SK-N-DZ (cell line): ENCODE data around the gene SFMBT1.

Experiments
- DNase-seq: peaks from one replicate; pipeline ENCODE4 v3.0.0-alpha.2; 2015; ENCODE audit warnings: low spot score

SFMBT1 gene

DNA sequence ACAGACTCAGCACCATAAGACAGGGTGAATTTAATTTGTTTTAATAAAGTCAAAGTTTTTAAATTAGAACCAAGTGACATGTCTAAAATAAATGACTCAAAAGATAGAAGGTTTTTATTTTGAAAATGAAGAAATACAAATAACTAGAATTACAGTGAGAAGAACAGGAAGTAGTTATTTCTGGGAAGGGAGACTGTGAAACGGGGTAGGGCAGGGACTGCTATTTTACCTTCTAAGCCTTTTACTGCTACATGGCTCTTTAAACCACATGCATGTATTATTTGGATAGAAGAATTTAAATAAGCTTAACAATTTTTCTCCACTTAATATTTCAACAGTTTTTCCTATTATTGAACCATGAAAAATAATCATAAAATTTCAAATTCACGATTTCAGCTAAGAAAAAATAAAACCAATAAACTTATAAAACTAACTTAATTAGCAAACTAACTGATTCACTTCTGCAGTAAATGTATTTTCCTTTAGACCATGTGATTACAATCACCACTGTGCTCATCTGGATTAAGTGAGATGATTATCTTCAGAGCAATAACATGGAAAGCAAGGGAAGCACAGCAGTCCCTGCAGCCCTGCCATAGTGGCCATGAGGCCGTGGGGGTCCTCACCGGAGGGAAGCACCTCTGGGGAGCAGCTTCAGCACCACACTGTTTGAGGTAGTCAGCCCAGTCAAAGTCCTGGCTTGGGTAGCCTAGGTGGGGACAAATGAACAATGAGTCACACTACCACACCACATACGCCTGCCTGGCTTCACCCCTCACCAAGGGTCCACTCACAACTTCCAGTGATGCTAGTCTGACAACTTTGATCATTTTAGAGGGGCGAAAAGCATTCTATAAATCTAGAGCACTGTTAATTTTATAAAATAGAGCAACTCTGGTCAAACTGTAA lies 120.2 kb downstream of the SFMBT1 start:
- peak; percentile 31 for DNase-seq

DNA sequence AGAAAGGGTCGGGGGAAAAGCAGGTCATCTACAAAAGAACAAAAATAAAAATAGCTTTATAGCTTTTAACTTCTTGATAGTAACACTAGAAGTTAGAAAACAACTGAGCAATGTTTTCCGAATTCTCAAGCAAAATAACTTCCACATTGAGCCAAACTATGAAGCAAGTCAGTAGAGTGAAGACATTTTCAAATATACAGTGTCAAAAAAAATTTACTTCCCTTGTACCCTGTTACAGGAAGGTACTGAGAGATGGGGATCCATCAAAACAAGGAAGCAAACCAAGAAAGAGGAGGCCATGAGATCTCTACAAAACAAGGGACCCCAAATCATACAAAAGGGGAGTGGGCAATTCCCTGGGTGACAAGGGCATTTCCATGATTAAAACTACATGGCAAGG lies 121.9 kb downstream of the SFMBT1 start:
- DNase-seq, result no peak

DNA sequence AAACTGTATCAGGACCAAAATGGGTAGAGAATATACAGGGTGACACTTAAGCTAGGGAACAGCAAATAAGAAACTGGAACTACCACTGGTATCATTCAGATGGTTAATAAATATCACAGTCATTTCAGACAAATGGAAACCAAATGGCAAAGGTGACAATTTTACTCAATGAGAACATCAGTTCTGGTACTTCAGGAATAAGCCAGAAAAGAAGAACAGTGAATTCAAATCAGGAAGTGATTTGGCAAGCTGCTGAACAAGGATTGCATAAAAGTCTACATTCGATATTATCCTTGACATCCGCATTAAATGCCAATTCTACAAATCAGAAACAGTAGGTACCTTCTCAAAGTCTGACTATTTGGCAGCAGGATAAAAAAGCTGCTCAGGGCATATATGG lies 125.0 kb downstream of the SFMBT1 start:
- DNase-seq, result no peak

DNA sequence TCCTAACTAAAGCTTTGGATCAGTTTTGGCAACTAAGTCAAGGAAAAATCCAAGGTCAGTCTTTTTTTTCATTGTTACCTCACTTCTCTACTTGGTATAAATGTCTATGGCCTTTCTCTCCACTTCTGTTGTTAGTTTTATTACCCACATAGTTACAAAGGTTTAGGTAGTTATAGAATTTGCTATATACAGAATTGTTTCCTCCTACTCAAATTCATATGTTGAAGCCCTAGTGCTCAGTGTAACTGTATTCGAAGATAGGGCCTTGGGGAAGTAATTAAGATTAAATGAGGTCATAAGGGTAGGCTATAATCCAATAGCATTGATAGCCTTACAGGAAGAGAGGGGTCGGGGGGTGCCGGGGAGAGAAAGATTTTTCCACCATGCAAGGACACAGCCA lies 128.8 kb downstream of the SFMBT1 start:
- DNase-seq, result no peak

DNA sequence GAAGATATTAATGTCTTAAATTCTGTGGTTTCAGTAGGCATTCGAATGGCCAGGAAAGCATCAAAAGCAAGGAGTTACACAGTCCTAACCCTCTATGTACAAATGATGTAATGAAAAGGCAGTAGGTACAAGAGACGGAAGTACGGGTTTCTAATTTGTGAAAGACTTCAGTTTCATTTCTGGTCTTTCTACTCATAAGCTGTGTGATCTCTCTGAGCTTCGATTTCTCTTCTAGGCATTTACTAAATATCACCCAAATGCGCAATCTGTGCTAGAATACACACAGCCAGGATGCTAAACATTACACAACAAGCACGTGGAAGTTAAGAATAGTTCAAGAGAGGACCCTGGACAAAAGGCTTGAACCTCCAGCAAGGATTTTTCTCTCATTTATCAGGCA lies 130.6 kb downstream of the SFMBT1 start:
- DNase-seq, result no peak

DNA sequence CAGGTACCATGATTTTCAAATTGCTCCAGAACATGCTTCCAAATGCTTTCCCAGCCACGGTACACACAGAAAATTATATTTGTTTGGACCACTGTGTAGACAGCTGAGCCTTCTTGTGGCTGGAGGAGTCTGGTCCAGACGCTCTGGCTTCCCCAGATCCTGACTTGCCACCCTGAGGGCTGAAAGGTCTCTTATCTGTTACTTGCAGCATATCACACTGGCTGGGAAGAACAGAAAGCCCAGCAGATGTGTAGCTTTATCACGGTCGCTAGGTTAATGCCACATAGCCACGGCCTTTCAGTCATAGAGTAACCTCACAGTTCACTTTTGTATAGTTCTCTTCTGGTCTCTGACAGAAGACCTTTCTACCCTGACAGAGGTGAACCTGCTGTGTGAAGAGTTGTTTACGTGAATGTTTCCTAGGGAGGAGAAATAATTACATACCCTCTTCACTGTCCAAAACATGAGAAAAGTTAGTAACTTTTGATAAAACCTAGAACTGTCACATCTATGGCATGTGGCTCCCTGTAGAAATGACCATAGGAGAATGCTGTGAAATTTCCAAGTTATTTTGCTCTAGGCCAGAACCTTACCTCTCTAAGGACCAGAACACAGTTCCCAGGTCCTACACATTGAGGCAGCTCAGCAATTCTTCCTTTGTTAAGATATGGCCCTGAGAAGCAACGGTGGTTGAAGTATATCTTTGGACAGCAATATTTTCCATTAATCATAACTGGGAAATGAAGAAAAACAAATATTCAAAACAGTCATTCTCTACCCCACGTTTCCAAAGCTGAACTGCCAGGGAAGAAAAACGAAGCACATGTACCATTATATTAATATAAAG lies 132.8 kb downstream of the SFMBT1 start:
- no peak for DNase-seq

DNA sequence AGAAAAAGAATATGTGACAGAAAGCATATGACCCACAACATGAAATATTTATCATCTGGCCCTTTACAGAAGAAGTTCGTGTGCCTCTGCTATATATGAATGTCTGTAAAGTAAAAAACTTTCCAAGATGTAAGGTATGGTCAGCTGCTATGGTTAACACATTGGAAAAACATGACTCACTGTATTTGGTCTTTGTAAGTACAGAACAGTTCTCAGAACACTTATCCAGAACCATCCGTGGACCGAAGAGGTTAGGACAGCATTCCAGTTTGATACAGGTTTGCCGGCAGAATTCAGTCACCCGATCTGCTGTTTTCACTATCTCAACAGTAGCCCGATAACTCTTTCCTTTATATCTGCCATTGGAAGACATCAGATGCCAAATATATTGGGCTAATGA lies 135.1 kb downstream of the SFMBT1 start:
- DNase-seq, result no peak

DNA sequence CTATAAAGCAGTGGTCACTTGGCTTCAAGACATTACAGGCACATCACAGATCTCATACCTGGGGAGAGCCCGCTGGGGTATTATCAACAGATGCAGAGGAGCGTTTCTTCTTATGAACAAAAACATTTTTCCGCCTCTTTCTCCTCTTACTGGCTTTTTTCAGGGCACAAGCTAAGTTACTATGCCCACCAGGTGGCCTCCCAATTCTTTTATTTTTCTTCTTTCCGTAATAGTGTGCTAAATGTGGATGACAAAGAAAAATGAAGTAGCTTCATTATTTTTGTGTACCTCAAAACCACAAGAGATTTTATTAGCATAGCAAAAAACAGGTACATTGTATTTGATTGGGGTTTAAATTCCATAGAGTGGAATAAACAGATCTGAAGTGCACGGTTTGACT lies 138.4 kb downstream of the SFMBT1 start:
- no peak for DNase-seq

DNA sequence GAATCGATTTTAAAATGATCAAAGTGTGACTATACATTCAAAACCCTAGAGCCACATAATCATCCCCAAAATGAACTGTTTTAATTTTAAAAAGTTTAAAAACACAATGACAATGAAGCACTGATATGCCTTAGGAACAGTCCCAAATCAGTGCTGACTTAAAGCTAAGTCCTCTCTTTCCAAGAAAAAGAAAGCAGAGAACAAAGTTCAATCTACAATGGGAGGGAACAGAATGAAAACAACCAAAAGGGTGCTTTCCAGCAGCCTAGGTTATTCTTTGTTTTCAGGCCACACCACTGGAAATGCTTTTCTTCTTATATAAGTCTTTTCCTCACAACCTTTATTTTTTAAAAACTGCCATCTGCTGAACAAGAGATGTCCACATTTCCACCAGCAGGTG lies 141.3 kb downstream of the SFMBT1 start:
- no peak for DNase-seq

DNA sequence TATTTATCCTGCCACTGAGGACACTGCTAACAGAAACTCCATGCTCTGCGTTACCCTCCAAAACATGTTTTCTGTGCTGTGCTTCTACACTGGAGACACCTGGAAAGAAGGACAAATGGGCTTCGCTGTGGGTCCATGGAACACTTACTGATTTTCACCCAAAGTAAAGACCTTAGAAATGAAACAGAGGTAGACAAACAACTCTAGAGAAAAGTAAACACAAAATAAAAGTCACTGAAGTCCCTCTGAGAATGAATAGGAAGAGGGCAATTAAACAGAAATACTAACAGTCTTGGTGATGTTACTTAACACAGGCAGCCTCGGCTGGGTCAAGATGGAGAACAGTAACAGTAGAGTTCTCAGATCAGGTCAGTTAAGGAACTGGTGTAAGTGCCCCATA lies 141.9 kb downstream of the SFMBT1 start:
- no peak for DNase-seq

DNA sequence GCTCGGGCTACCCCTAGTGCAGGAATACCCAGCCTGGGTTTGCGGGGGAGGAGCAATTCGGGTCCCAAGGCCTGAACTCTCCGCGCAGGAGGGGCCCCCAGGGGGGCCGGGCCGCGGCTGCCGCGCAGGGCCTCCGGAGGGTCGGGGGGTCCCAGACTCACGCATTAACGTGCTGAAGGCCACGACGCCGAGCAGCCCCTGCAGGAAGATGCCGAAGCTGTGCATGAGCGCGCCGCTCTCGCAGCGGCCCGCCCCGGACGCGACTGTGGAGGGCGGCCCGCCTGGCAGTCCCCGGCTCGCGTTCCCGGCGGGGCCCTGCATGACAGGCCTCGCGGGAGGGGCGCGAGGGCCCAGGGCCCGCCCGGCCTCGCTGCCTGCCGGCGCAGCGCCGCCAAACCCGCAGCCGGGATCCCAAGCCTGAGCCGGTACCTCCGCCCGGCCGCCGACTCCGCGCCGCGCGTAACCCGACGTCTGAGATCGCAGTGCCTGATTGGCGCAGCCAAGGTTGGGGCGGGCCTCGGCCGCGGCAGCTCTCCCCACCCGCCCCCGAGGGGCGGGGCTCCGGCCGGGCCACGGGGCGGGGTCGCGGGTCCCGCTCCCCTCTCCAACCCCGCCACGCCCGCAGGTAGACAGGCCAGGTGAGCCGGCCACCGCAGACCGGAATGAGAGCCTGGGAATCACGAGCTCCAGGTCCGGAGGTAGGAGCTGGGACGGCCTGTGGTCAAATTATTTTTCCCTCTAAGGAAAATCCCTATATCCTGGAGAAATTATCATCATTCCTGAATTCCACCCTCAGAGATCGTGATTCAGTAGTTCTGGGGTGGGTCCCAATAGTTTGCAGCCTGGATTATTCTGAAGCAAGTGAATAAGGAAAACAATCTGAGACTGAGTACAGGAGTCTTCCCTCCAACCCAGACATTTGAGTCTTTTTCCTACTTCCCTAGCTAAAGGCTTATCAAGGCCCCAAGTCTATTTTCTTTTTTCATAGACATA lies 148.4 kb downstream of the SFMBT1 start, which contains the start of gene STIMATE:
Gene STIMATE, minus strand, starts transcription at position 419 of the 993 bp plus-strand sequence. Its CDS starts 98 bp downstream, at position 321.
- peak; percentile 69 for DNase-seq

DNA sequence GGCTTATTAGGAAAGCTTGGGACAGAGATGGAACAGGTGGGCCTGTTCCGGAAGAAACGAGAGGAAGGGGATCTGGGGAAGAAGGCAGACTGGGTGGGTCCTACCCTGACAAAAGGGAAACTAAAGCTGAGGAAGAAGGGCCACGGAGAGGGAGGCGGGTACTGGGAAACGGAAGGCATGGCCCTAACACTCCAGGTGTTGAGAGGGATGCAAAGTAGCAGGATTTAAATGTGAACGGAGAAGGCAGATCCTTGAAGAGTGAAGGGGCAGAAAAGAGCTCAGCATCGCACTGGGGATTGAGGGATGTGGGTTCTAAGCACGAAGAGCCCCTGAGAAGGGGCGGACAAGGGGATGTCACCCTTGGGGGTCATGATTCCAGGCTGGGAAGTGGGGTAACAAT lies 149.3 kb downstream of the SFMBT1 start:
- no peak for DNase-seq

DNA sequence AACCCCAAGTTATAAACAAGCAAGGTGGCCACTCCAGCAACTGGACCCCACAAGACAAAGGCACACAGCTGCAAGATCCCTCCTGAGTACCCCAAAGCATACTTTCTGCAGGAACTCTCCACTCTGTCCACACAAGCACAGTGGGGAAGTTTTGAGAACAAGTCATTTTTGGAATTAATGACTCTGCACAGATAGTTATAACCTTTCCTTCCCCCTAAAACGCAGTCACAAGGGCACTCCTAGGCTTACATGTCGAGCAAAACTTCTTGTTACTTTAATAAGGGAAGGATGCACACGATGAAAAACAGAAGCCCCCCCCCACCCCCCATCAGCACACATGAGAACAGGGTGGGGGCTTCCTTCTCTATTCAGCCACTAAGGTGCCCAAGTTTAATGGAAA lies 149.7 kb downstream of the SFMBT1 start:
- no peak for DNase-seq

DNA sequence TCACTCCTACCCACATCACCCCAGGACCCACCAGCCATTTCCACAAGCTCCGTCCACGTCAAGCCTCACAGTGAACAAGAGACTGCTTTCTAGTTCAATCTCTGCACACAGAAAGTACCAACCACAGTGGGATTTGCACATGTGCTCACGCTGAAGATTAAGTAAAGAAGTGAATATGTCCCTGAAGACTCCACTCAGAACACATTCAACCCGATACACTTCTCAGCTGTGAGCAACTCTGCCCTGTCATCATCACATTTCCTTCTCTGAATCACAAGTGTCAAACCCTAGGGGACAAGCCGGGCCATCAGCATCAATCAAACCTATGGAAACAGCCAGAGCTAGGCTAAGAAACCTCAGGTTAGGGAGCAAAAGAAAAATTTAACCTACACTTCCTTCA lies 150.5 kb downstream of the SFMBT1 start:
- no peak for DNase-seq

DNA sequence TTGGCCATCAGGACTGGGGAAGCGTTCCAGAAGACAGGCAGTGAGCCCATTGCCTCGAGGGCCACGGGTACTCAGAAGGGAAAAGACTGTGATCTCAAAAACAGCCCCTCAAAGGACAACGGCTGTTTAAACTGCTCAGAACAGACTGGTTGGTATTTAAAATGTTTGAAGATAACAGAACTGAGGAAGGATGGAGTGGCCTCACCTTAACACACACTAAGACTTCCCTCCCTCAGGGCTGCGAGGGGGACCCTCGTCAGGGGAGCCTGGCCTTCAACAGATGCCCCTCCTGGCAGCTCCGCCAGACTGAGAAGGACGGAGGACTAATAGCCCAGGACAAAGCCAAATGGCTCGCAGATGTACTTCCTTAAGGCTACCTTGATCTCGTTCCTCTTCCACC lies 151.1 kb downstream of the SFMBT1 start:
- no peak for DNase-seq

DNA sequence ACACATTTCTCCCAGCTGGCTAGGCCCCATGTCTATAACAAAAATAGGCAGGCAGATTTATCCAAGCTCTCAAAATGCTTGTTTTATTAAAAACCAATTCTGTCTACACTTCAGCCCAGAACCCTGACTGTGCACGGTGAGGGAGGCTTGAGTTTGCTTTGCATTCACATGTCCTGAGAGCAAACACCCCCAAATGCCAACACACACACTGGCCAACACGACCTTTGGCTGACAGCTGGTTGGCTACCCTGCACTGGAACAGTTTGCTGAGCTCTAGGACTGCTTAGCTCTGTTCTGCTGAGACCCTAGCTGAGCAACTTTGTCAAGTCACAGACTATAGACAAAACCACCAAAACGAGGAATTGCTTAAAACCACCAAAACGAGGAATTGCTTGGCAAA lies 152.2 kb downstream of the SFMBT1 start:
- DNase-seq, result no peak

DNA sequence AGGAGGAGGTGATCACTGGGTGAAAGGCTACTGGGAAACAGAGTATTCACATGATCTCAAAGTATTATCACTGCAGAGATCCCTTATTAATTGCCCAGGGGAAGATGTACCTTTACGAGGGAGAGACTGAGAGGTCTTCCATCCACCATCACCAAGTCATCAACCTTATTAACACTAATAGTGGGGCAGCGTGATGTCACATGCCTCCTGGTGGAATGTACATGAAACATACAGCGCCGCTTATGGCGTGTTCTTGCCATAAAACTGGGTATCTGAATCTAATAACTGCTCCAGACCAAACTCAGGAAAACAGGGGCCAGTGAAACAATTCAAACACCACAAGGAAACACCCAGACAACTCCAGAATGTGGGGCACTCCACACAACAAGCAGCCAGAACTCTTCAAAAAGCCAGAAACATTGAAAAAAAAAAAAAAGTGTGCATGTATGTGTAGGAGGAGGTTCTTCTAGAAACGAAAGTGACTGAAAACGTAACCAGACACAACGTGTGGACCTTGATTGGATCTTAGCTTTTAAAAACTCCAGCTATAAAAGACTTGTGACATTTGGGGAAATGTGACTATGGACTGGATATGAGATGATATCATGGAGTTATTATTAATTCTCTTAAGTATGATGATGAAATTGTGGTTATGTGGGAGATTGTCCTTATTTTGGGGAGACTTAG lies 153.1 kb downstream of the SFMBT1 start:
- no peak for DNase-seq

DNA sequence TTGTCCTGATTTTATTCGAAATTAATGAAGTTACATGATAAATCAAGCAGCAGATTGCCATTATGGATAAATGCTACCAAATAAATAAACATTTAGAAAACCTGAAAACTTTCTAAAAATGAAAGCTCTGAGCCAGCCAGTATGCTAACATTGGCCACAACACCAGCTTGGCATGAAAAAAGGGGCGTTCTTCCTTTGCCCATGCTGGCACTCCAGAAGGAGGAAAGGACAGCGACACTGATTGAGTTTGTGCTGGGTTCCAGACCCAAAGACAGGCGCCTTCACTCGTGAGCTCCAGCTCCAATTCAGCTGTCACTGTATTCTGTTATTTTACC lies 153.6 kb downstream of the SFMBT1 start:
- no peak for DNase-seq

DNA sequence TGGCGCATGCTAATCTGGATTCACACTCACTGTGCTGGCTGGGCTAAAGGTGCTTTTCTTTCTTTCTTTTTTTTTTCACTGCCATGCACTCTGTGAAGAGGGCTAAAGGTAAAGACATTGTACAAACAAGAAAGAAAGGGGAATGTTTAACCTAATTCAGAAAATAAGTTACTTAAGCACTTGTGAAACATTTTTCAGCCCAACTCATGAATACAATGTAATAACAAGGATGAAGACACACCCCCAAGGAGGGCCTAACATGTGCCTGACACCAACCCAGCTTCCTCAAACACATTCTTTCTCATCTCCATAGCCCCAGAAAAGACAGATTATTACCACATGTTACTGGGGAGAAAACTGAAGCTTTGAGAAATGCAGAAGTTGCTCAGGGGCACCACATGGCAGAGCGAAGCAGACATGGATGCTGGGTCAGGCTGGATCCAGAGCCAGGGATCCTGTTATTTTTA lies 154.2 kb downstream of the SFMBT1 start:
- no peak for DNase-seq

DNA sequence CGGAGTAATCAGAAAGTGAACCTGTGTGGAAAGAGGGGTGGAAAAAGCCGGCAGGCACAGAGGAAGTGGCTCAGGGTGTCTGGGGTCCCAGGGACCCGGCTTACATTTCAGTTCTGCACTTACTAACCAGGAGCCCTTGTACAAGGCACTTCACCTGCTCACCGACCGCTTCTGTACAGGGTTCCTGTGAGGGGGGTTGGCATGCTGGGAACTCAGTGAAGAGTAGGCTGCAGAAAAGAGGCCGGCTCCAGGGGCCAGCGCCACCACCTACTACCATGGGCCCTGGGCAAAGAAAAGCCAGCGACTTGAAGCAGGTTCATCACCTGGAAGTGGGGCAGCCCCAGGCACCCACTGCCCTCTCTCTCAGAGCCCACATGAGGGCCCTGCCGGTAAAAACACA lies 154.7 kb downstream of the SFMBT1 start:
- no peak for DNase-seq

DNA sequence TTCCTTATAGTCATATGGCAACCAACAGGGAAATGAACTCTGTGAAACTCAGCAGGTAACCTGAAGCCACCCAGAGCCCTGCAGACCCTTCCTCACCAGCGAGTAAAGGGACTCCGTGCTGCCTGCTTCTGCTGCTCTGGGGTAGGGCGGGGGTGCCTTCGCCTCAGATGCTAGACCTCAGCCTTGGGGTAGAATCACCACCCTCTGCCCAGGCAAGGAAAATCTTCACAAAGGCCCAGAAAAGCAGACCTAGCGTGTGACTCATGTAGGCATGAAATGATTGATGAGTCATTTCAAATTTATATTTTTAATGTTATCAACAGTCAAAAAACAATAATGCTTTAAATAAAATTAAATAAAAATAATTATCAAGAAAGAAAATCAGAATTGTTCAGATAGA lies 155.1 kb downstream of the SFMBT1 start:
- no peak for DNase-seq
